ENCODE measurements around the gene ASTN2.
"Not testable (repeated sequence)": the region's sequence is repeated elsewhere in the genome, so short reads cannot be mapped to it uniquely, and the experiment has no call there.

ASTN2 gene

DNA sequence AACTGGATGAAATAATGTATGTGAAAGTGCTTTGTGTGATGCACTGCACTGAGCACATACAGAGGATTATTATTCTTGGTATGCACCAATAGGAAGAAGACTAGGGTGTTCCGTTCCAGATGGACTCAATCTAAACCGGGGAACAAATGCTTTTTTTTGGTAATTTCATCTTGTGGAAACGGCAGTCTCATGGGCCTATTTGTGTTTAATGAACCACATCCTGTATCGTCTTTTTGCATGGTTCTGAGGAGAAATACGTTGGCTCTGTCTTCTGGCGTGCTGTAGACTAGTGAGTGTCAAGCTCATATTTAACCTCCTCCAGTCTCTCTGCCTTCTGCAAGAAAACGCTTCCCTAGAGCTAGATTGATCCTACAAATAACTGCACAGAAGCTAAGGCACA is 697.7 kb downstream of the ASTN2 start:
- no peak for DNase-seq

DNA sequence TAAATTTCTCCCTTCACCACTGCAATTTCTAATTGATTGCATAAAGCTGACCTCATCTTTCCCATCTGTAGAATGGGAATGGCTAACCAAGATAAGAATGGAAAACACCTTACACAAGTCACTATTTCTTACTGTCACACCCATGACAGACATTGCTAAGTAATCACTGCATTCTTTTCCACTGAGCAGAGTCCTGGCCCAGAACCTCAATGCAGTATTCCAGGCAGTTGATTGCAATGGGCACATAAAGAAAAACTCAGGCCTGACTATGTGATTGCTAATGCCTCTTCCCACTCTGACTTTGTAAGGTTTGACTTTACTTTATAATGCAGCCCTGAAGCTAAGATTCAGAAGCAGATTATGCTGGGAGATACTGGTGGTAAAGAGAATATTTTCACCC is 698.4 kb downstream of the ASTN2 start:
- DNase-seq = no peak

DNA sequence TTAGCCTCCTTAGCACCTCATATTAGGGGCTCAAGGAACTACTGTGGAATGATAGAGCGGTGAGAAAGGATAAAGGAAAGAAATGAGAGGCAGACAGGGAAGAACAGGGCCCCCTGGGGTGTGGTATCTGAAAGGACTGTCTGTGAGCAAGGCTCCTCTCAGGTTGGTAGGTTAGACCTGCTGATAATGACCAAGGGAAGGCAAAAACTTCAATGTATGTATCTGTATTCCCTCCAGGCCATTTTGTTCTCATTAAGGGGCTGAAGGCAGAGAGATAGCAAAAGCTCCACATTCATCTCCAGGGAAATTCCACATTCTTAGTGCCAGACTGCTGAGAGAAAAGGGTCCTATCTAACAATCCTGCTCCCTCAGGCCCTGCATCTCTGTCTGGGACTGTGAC is 699.1 kb downstream of the ASTN2 start:
- DNase-seq = no peak

DNA sequence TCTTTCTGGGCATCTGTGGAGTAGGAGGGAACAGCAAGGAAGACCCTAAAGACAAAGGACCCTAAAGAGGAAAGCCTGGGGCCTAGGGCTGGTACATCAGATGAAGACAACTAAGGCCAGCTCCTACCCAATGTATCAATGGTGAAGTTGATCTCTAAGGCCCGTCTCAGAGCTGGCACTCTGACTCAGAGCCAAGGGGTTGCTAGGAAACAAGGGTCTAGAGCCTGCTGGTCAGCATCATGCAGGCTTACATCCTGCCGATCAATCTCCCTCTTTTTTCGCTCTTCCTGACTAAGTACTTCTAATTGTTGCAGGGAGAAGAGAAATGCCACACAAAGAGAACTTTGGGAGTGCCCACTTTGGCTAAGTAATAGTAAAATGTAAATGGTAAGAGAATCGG is 701.6 kb downstream of the ASTN2 start:
- no peak for DNase-seq

DNA sequence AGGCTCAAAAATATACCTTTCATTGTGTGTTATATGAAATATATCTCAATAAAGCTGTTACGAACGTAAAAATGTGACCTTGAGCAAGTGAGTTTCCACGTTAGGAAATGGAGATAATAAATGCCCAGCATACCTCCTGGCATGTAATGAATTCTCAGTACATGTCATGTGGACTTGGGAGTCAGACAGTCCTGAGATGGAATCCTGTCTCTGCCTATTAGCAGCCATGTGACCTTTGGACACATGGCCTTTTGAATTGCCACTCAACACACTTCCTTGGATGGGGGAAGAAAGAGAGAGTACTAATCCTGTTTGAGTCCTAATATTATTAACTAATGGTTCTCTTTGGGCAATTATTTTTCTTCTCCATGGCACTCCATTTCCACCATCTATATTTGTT is 702.1 kb downstream of the ASTN2 start:
- no peak for DNase-seq

DNA sequence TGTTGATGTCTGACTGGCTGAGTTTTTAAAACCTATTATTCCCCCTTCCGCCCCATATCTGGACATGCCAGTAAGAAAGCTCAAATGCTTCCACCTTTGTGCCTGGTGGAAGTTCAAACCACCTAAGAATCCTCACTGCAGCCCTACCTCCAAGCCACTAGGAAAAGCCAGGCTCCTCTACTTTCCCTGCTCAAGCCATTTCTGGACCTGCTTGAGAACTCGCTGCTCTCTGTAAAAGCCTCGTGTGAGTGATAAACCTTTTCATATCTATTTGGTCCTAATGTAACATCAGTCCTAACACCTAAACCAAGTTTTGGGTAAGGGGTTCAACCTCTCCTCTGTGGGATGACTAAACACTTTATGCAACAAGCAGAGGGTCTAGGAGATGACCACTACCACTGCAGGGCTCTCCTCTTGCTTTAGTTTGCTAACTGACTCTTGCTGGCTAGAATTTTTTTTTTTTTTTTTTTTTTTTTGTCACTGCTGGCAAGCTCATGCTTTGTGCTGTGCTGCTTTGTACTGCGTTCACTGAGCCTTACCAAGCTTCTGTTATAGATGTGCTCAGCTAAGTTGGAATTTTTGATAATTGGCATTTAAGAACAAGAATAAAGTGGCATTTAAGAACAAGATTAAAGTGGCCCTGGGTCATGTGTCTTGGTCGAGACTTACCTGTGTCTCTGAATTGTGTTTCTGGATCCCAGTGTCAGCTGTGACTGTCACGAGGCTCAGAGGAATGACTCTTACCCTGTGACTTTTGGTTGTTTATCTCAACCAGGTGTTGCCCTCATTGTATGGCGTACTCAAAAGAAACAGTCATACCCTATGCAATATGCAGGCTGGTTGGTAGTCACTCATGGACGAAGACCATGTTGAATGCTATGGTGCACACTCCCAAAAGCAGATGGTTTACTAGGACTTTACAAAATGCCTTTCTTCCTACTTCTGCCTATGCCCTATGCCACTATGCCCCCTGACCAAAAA is 708.3 kb downstream of the ASTN2 start:
- DNase-seq = no peak

DNA sequence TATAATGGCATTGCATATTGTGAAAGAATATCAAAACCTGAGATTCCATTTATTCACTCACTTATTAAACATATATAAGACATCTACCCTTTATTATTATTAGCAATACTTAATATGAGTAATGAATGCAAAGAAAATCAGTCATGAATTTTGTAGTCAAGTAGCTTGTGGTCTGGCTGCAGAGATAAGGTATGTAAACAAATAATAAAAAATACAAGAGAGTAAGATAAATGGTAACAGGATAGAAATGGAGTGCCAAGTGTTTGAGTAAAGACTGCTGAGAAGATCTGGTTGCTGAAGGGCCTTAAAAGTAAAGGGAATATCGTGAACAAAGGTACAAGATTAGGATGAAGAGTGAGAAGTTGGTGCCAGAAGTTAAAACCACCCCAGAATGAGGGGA is 709.3 kb downstream of the ASTN2 start:
- no peak for DNase-seq

DNA sequence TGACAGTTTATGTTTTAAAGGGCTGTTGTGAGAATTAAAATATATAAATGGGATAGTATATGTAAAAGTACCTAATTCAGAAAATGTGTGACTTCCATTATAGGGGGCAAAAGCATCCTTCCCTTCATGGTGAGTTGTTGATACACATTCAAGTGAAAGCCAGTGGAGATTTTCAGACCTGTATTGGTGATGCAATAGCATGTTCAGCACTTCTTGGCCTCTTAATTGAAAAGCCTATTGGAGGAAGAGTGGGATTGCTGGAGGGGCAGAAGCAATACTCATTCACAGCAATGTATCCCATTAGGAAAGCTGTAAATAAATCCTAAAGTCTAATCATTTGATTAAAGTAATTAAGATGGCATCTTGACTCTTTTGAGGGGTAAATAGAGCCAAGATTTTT is 710.4 kb downstream of the ASTN2 start:
- DNase-seq = no peak

DNA sequence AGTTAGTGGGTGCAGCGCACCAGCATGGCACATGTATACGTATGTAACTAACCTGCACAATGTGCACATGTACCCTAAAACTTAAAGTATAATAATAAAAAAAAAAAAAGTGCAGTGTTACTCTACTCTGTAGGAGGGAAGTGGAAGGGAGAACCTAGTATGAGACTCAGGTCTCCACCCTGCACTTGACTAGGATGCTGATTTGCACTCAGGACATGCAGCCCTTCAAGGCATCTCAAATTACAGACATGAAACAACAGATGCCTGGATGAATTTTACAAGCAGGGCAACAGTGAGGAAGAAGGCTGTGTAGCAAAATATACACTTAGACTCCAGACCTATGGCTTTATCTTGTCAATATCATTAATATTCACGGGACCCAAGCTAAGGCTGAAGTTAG is 711.2 kb downstream of the ASTN2 start:
- no peak for DNase-seq

DNA sequence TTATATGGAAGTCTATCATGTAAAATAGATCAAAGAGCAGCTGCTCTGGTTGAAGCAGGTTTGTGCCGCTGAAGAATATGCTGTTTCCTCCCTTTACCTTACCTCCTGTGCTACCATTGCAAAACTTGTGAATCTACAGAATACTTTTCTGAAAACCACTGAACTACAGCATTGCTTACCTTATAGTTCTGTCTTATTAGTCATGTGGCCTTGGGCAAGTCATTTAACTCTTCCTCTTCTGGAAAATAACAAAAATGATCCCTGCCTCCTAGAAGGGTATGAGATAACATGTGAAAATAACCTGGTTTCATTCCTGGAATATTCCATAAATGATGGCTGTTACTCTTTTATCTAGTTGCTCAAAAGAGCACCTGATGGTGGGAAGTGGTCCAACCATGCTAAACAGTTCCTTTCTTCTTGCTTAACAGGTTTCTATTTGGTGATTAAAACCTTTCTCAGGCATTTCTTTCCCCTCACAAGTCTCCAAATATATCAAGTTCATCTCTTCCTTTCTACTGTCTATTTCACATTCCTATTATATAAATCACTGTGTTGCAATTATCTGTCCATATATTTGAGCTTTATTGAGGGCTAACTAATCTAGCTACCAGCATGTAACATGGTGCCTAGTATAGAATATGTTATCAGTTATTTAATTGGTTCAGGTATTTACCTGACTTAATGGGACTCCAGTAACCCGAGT is 712.8 kb downstream of the ASTN2 start:
- DNase-seq = no peak

DNA sequence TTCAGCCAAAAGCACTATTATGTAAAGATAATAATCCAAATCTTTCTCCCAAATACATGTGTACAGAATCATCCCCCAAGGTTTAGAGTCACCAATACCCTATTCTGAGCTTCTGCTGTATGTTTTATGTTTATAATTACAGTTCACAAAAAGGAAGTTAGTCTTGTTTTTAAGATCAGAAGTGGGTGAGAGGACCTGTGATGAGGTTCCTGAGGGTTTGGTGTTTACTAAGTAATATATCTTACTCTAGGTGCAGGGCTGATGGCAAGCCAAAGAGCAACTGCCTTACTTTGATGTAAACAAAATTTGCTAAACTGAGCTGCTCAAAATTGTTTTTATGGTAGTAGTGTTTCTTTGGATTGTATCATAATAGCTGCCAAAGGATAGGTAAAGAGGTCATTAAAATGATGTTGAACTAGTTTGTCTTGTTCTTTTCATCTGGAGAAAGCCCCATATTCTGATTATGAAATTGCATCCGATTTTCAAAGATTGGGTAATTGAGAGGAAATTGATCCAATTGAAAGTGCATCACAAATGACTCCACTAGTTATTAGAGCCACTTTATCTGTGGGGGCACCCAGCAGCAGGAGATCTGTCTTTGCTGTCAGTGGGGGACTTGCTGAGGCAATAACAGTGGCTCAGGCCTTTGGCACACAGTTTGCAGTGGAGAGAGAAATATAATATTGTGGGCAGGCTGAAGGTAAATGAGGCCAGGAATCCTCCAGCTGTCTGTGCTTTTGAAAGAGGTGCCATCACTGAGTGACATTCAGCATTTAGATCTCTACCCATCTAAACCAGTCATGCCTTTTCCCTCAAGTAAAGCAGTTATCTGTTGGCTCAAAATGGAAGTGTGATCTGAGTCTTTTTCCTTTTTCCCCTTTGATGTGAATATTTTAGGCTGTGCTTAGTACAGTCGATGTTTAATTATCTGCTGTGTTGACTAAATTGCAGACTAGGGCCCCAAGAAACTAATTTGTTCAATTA is 713.7 kb downstream of the ASTN2 start:
- DNase-seq = peak; percentile 37

DNA sequence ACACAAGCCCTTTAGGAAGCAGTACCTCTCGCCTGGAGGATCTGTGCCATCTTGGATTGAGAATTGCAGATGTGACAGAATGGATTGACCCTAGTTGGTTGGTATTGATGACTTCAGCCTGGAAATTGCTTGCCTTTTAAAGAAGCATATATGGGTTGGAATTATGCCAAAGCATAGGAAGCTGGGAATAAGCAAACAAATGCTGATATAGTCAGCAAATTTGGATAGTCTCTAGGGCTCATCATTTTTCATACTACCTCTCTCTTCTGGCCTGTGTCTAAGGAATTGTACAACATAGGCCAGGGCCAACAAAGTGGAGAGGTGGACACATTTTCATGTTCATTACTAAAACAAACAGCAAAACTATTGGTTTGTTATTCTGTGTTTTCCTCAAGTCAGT is 714.6 kb downstream of the ASTN2 start:
- no peak for DNase-seq

DNA sequence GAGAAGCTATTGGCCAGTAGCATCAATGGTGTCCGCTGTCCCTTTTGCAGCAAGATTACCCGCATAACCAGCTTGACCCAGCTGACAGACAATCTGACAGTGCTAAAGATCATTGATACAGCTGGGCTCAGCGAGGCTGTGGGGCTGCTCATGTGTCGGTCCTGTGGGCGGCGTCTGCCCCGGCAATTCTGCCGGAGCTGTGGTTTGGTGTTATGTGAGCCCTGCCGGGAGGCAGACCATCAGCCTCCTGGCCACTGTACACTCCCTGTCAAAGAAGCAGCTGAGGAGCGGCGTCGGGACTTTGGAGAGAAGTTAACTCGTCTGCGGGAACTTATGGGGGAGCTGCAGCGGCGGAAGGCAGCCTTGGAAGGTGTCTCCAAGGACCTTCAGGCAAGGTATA is 717.0 kb downstream of the ASTN2 start:
- no peak for DNase-seq

DNA sequence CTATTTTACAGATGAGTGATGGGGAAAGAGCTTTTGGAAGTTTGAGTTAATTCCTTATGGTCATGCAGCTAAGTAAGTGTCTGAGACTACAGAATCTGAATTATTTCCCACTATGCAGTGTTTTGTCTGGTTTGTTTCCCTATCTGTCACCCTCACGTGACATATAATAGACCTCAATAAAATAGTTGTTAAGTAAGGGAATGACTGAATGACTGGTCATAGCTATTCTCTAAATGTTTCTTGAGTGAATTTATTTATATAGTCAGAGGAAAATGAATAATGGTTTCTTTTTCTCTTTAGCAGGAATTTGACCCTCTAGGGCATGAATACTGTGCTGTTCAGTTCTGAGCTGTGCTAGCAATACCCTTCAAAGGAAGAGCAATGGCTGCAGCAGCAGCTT is 717.5 kb downstream of the ASTN2 start:
- DNase-seq = no peak

DNA sequence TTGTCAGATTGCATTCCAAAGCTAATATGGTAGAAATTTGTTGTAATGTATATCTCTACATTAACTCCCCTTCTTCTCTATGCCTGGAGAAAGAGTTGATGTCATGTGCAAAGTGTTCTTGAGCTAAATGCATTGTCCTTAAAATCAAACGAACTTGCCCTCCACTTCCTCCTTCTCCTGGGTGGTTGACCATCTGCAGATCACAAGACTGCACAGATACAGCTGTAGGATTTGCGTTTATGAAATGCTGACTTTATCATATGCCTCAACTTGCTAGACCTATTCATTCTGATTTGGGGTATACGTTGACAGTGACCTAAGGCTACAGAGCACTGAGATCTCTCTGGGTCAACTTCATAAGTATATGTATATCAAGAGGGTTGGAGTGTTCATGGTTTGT is 719.4 kb downstream of the ASTN2 start:
- DNase-seq = no peak

DNA sequence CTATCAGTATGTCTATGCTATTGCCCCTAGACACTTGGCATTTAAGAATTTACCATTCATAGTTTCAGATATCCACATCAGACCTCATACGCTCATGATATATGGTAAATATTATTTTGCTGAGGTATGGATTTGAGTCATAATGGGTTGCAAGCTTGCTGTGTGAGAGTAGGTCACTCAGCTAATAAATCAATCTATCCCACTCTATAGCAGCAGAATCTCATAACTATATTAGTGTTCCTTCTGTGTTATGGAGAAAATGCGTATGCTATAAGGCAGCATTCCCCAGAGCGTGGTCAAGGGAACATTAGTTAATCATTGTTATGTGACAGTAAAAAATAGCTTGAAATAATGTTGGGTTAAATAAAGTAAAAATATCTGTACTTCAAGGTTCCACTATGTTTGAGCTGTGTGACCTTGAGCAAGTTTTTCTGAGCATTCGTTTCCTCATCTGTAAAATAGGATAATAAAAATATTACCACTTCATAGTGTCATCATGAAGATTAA is 720.0 kb downstream of the ASTN2 start:
- DNase-seq = no peak

DNA sequence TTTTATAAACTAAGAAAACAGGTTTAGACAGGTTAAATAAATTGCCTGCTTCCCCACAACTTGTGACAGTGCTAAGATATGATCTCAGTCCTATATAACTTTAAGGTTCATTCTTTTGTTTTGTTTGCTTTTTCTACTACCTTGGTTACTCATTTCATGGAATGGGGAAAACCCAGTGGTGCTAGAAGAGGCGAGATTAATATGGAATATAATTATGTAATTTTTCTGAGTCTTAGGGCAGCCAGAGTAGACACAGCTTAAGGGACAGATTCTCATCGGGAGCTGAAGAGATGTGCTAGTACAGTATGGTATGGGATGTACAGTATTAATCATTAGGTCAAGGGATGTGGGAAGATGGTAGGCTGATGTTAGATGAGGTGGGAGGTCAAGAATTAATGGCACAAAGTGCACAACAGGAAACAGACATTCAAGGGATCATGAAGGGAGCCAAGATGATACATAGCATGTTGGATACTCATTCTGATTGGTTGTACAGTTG is 721.6 kb downstream of the ASTN2 start:
- DNase-seq = no peak

DNA sequence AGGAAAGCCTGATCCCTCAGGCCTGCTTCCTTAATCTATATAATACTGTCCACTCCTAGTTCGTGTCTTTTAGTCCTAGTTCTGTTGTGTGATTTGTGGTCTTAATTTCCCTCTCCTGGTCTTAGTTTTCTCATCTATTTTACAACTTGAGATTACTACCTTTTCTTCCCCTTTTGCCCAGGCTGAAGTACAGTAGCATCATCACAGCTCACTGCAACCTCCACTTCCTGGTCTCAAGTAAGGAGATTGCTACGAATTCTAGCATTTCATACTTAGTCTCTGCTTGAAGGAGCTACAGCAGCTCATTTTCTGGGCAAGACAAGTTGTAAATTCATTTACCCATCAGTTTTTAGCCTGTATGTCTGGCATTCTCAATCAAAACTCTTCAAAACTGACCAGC is 722.2 kb downstream of the ASTN2 start:
- no peak for DNase-seq

DNA sequence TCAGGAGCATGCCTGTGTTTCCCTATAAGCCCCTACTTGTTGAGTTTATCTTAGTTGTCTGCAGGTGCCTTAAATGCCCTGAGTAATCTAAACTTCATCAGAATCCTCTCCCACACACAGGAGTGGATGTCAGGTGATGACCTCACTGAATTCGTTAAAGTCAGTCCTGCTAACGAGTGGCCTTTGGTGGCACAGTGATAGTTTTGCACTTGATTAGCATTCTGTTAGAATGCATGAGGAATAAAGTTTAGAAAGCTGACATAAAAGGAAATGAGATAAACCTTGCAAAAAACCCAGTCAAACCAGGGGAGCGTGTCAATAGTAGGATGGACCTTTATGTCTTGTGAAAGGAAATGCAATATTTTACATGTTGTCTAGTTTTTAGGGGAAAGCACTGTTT is 723.2 kb downstream of the ASTN2 start:
- no peak for DNase-seq

DNA sequence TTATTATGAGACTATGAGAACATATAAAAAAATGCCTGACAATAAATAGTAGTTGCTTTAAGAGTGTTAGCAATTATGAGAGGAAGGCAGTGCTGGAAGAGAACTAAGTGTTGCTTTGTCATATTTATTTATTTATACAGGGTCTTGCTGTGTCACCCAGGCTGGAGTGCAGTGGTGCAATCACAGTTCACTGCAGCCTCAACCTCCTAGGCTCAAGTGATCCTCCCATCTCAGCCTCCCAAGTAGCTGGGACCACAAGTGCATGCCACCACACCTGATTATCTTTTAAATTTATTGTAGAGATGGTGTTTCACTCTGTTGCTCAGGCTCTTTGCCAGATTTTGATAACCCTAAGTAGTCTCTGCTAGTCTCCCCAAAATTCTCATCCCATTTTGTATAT is 724.1 kb downstream of the ASTN2 start:
- not testable (repeated sequence) for DNase-seq

DNA sequence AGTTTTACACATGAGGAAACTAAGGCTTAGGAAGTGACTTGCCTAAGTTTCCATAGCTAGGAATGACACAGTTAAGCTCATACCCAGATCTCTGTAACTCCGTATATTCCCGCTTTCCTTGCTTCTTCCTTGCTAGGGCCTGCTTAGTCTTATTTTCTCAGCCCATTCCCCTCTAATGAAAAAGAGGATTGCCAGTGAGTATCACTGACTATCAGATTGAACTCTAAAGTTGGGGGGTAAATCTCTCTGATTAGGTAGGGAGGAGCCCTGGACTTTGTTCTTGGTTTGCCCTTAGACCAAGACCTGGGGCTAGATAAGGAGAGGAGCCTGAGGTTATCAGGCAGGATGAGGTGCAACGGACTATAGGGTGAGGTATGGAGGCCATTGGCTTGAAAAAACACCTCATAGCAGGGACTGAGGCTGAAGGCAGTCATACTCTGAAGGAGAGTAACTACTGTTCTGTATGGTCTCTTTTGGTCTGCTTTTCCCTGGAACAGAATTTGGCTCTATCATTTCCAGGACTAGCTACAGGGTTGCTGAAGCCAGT is 725.3 kb downstream of the ASTN2 start:
- no peak for DNase-seq

DNA sequence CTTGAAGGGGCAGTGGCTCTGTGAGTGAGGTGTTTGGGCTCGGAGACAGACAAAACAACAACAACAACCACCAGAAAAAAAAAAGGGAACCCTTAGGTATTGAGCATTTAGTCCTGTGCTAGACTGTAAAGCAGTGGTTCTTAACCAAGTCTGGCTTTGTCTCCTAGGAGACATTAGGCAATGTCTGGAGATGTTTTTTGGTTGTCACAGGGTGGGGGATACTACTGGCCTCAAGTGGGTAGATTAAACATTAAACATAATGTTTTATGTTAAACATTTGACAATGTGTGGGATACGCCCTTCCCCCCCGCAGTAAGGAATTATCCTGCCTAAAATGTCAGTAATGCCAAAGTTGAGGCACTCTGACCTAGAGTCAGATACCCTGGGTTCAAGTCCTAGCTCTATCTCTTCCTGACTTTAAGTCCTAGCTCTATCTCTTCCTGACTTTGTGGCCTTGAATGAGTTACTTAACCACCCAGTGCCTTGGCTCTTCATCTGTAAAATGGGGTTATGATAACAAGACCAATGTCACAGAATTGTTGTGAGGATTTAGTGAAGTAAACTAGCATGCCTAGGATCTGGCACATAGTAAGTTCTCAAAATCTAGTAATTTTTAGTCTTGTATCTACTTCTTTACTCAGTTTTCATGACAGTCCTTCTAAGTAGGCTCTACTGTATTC is 725.9 kb downstream of the ASTN2 start:
- no peak for DNase-seq

Measured in NCI-H2029 (cell line).